SK-N-SH (cell line): ENCODE results near the gene AMMECR1. TPM values are rescaled to one million over a fixed set of nuclear protein-coding genes. Genes with fewer than 3 reads are reported as not detected.
A peak's percentile ranks its signal among the peaks of the same experiment; 100 is the strongest.

Experiments used
- CTCF ChIA-PET: fragments of 300-600, 350-600 bp; formaldehyde crosslinking; extraction: SDS; loops from one replicate; lab custom pipeline; 2021; lab: Yijun Ruan, JAX
- POLR2A ChIA-PET: fragments of 350-600 bp; sonication (Branson Sonifier 250); formaldehyde crosslinking; extraction: SDS; loops from one replicate; lab custom pipeline; 2020; ENCODE audit warnings: antibody characterized with exemption, inconsistent platforms; lab: Yijun Ruan, JAX
- DNase-seq: peaks from one replicate; pipeline ENCODE4 v3.0.0; 2012
- H2AFZ ChIP-seq: fragments of 200-600 bp; sonication (generic); 2 replicates; pipeline ENCODE4 v1.8.1; 2016; ENCODE audit warnings: antibody characterized with exemption, mild to moderate bottlenecking, low read depth
- H3F3A ChIP-seq: fragments of 200-600 bp; sonication (generic); replicated peaks from 2 replicates; pipeline ENCODE3; 2016; ENCODE audit warnings: antibody characterized with exemption, mild to moderate bottlenecking; ENCODE audit not compliant: insufficient read depth
- H3K27ac ChIP-seq, 2 experiments: fragments of 200-500 bp in 1 of 2; fragments of 200-600 bp in 1 of 2; sonication (Bioruptor generic) in 1 of 2; sonication (generic), shearing (Covaris generic) in 1 of 2; 2 replicates each; pipeline versions ENCODE4 v1.5.1 to v1.6.1; 2014 to 2016; ENCODE audit warnings: low read depth in 2 of 2, inconsistent platforms in 1 of 2, low read length in 1 of 2, mild to moderate bottlenecking in 1 of 2, mixed read lengths in 1 of 2
- H3K27me3 ChIP-seq: fragments of 200-600 bp; sonication (generic), shearing (Covaris generic); 2 replicates; pipeline ENCODE4 v1.6.1; 2016; ENCODE audit warnings: mixed run types; ENCODE audit not compliant: insufficient read depth
- H3K36me3 ChIP-seq, 2 experiments: fragments of 200-500 bp in 1 of 2; fragments of 200-600 bp in 1 of 2; sonication (Bioruptor generic) in 1 of 2; sonication (generic) in 1 of 2; replicated peaks in 1 of 2; 2 replicates each; pipeline versions ENCODE3 to v1.5.1; 2014 to 2016; ENCODE audit warnings: low read length in 1 of 2, mild to moderate bottlenecking in 1 of 2; ENCODE audit not compliant: insufficient read depth in 2 of 2, control insufficient read depth in 1 of 2
- H3K4me1 ChIP-seq, 2 experiments: fragments of 200-500 bp in 1 of 2; fragments of 200-600 bp in 1 of 2; sonication (Bioruptor generic) in 1 of 2; sonication (generic), shearing (Covaris generic) in 1 of 2; 2 replicates each; pipeline versions ENCODE4 v1.5.1 to v1.6.1; 2014 to 2016; ENCODE audit warnings: low read depth in 1 of 2, low read length in 1 of 2, mixed run types in 1 of 2; ENCODE audit not compliant: insufficient read depth in 2 of 2, control insufficient read depth in 1 of 2
- H3K4me2 ChIP-seq: fragments of 200-600 bp; sonication (generic), shearing (Covaris generic); 2 replicates; pipeline ENCODE4 v1.6.1; 2017; ENCODE audit warnings: mixed run types
- H3K4me3 ChIP-seq, 2 experiments: fragments of 200-500 bp in 1 of 2; fragments of 200-600 bp in 1 of 2; sonication (Bioruptor generic) in 1 of 2; sonication (generic), shearing (Covaris generic) in 1 of 2; 2 replicates each; pipeline versions ENCODE4 v1.5.1 to v1.8.1; 2014 to 2016; ENCODE audit warnings: low read depth in 2 of 2, inconsistent platforms in 1 of 2, low read length in 1 of 2, mild to moderate bottlenecking in 1 of 2, mixed read lengths in 1 of 2, moderate library complexity in 1 of 2
- H3K79me2 ChIP-seq: fragments of 200-600 bp; sonication (generic); 2 replicates; pipeline ENCODE4 v1.8.1; 2017; ENCODE audit warnings: mild to moderate bottlenecking; ENCODE audit not compliant: insufficient read depth
- H3K9ac ChIP-seq: fragments of 200-600 bp; sonication (generic); 2 replicates; pipeline ENCODE4 v1.6.1; 2017; ENCODE audit warnings: mixed run types
- H3K9me2 ChIP-seq: fragments of 200-600 bp; sonication (generic); 2 replicates; pipeline ENCODE4 v1.6.1; 2017; ENCODE audit warnings: mixed run types
- H3K9me3 ChIP-seq: fragments of 200-600 bp; sonication (generic); 2 replicates; pipeline ENCODE4 v1.6.1; 2017; ENCODE audit warnings: mixed run types, mild to moderate bottlenecking, moderate library complexity
- H4K20me1 ChIP-seq: fragments of 200-600 bp; sonication (generic); 2 replicates; pipeline ENCODE4 v1.6.1; 2017; ENCODE audit warnings: mild to moderate bottlenecking, mixed run types; ENCODE audit not compliant: insufficient read depth
- CHD2 ChIP-seq: fragments of 150-350 bp; IDR thresholded peaks from 2 replicates; pipeline ENCODE4 v1.6.1; 2018; ENCODE audit warnings: low read length; ENCODE audit not compliant: partially characterized antibody
- ELF1 ChIP-seq: IDR thresholded peaks from 2 replicates; pipeline ENCODE4 v1.4.0; 2012
- EP300 ChIP-seq, 2 experiments: IDR thresholded peaks; 2 replicates each; pipeline versions ENCODE4 v1.4.0 to v1.6.1; 2012; ENCODE audit warnings: borderline replicate concordance in 1 of 2, low read depth in 1 of 2, low read length in 1 of 2
- FOSL2 ChIP-seq: IDR thresholded peaks from 2 replicates; pipeline ENCODE4 v1.4.0; 2012; ENCODE audit warnings: low read depth, mild to moderate bottlenecking, moderate library complexity, borderline replicate concordance
- FOXM1 ChIP-seq: IDR thresholded peaks from 2 replicates; pipeline ENCODE4 v1.4.0; 2012; ENCODE audit warnings: low read depth, mild to moderate bottlenecking
- GABPA ChIP-seq: IDR thresholded peaks from 2 replicates; pipeline ENCODE4 v1.4.0; 2012; ENCODE audit warnings: low read depth, mild to moderate bottlenecking
- JUND ChIP-seq: IDR thresholded peaks from 2 replicates; pipeline ENCODE4 v1.4.0; 2012
- MEF2A ChIP-seq: IDR thresholded peaks from 2 replicates; pipeline ENCODE4 v1.4.0; 2012; ENCODE audit warnings: low read depth, borderline replicate concordance
- NFIC ChIP-seq: IDR thresholded peaks from 2 replicates; pipeline ENCODE4 v1.4.0; 2012; ENCODE audit warnings: borderline replicate concordance
- POLR2AphosphoS5 ChIP-seq: IDR thresholded peaks from 2 replicates; pipeline ENCODE4 v1.6.1; 2012; ENCODE audit warnings: low read depth, low read length
- RCOR1 ChIP-seq: fragments of 150-350 bp; IDR thresholded peaks from 2 replicates; pipeline ENCODE4 v1.6.1; 2017; ENCODE audit warnings: antibody characterized with exemption, low read length
- RFX5 ChIP-seq: IDR thresholded peaks from 2 replicates; pipeline ENCODE4 v1.6.1; 2012; ENCODE audit warnings: mild to moderate bottlenecking, improper control_type of control experiment, low read length
- SIN3A ChIP-seq: IDR thresholded peaks from 2 replicates; pipeline ENCODE4 v1.6.1; 2012; ENCODE audit warnings: low read depth, mild to moderate bottlenecking, low read length, moderate library complexity, borderline replicate concordance
- TCF12 ChIP-seq: IDR thresholded peaks from 2 replicates; pipeline ENCODE4 v1.4.0; 2012
- WGBS: methylation state at CpG from one replicate; pipeline ENCODE4 v1.1.6; 2017; ENCODE audit warnings: low lambda C conversion rate; 5-methylcytosine and 5-hydroxymethylcytosine counted together
- polyA plus RNA-seq, 3 experiments: library from polyadenylated mRNA; depleted of rRNA; stranded (reverse); fragments of >200 nt; gene quantifications; 2 replicates each; pipeline ENCODE4 v1.2.3, GENCODE V29; 2012
- TF ChIP-seq, protein P1 (sequence below): IDR thresholded peaks from 2 replicates; pipeline ENCODE4 v1.6.1; 2012; ENCODE audit warnings: mild to moderate bottlenecking, low read depth, low read length, moderate library complexity
- TF ChIP-seq, protein P2 (sequence below): IDR thresholded peaks from 2 replicates; pipeline ENCODE4 v1.4.0; 2012; ENCODE audit warnings: low read depth
- TF ChIP-seq, protein P3 (sequence below): fragments of 150-350 bp; IDR thresholded peaks from 2 replicates; pipeline ENCODE4 v1.6.1; 2016; ENCODE audit warnings: mild to moderate bottlenecking, low read depth, low read length
- TF ChIP-seq, protein P4 (sequence below): fragments of 150-350 bp; IDR thresholded peaks from 2 replicates; pipeline ENCODE4 v1.6.1; 2017; ENCODE audit warnings: antibody characterized with exemption, low read length, low read depth, borderline replicate concordance
- TF ChIP-seq, protein P5 (sequence below): IDR thresholded peaks from 2 replicates; pipeline ENCODE4 v1.4.0; 2012; ENCODE audit warnings: low read depth, borderline replicate concordance

Gene AMMECR1
- polyA plus RNA-seq, 1 of the 3 experiments (the other 2 are of a cell fraction) = 1.3 TPM

DNA sequence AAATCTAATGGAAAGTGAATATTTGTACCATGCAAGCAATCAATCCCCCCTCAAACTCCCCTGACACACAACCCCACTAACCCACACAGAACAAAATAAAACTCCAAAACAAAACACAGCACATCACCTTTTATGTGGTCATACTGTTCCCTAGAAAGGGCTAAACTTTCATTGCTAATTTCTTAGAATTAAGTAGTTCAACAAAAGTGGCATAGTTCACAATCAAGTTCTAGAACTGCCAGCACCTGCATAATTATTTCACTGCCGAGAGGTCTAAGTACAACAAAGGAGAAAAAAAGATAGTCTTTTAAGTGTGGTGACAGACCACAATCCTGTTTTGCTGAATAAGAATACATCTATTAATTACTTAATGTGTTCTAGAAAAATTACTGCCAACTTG, 58.8 kb downstream of the AMMECR1 start:
- no peaks in the 10 kb centered on the region for H3F3A ChIP-seq
- TF ChIP-seq RFX5 (no peak), ELF1 (no peak), MEF2A (no peak), POLR2AphosphoS5 (no peak), RCOR1 (no peak), EP300 (IDR thresholded peaks at IDR 0.05; ENCODE audit: borderline replicate concordance in 1 of 2, low read depth in 1 of 2, low read length in 1 of 2) (no peak), TCF12 (no peak), SIN3A (no peak)
- TF ChIP-seq, protein P1, sequence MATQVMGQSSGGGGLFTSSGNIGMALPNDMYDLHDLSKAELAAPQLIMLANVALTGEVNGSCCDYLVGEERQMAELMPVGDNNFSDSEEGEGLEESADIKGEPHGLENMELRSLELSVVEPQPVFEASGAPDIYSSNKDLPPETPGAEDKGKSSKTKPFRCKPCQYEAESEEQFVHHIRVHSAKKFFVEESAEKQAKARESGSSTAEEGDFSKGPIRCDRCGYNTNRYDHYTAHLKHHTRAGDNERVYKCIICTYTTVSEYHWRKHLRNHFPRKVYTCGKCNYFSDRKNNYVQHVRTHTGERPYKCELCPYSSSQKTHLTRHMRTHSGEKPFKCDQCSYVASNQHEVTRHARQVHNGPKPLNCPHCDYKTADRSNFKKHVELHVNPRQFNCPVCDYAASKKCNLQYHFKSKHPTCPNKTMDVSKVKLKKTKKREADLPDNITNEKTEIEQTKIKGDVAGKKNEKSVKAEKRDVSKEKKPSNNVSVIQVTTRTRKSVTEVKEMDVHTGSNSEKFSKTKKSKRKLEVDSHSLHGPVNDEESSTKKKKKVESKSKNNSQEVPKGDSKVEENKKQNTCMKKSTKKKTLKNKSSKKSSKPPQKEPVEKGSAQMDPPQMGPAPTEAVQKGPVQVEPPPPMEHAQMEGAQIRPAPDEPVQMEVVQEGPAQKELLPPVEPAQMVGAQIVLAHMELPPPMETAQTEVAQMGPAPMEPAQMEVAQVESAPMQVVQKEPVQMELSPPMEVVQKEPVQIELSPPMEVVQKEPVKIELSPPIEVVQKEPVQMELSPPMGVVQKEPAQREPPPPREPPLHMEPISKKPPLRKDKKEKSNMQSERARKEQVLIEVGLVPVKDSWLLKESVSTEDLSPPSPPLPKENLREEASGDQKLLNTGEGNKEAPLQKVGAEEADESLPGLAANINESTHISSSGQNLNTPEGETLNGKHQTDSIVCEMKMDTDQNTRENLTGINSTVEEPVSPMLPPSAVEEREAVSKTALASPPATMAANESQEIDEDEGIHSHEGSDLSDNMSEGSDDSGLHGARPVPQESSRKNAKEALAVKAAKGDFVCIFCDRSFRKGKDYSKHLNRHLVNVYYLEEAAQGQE = no peak
- TF ChIP-seq, protein P2, sequence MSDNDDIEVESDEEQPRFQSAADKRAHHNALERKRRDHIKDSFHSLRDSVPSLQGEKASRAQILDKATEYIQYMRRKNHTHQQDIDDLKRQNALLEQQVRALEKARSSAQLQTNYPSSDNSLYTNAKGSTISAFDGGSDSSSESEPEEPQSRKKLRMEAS = no peak
- POLR2A ChIA-PET = no interaction called here
- H4K20me1 ChIP-seq = no peaks in the 10 kb centered on the region
- H3K27ac ChIP-seq = no peak overlapping the region
- no peak overlapping the region for H3K4me2 ChIP-seq
- H3K36me3 ChIP-seq = no peaks in the 10 kb centered on the region
- no peaks in the 10 kb centered on the region for H3K27me3 ChIP-seq
- CTCF ChIA-PET = no interaction called here
- H3K79me2 ChIP-seq = no peaks in the 10 kb centered on the region; the same call in 1 of the 2 replicates
- 44% methylated on average over 1 of the region's 1 CpG for WGBS
- no peaks in the 10 kb centered on the region; a peak in 1 of 4 replicates for H3K4me1 ChIP-seq
- no peaks in the 10 kb centered on the region for H3K9me3 ChIP-seq
- H2AFZ ChIP-seq = no peak overlapping the region
- H3K9ac ChIP-seq = no peak overlapping the region
- no peaks in the 10 kb centered on the region for H3K9me2 ChIP-seq
- no peak overlapping the region for H3K4me3 ChIP-seq
- no peak for DNase-seq

DNA sequence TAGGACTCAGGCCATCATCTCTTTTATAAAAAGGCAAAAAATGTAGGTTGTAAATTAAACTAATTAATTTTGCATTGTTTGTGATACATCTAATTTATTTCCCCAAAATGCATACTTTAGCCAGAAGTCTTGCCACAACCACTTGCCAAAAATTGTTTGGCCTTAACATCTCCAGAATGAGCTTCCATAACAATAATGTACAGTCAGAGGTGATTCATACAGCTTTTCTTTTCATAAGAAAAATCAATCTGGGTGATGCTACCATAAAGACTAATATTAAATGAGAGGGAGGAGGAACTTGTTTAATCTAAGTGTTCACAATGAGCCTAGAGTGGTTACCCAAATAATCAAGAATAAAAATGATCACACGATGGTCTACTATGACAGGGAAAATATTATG, 59.3 kb downstream of the AMMECR1 start:
- Histone ChIP-seq H2AFZ (no peak overlapping the region), H3K4me3 (no peak overlapping the region), H3K4me2 (no peak overlapping the region), H3K4me1 (no peaks in the 10 kb centered on the region; a peak in 1 of 4 replicates), H3K9me2 (no peaks in the 10 kb centered on the region), H3K27me3 (no peaks in the 10 kb centered on the region)
- ChIA-PET POLR2A (no interaction called here), CTCF (no interaction called here)
- TF ChIP-seq CHD2 (no peak), EP300 (IDR thresholded peaks at IDR 0.05; ENCODE audit: borderline replicate concordance in 1 of 2, low read depth in 1 of 2, low read length in 1 of 2) (no peak), FOSL2 (peak; percentile 39; the same call in 1 of the 2 replicates), JUND (peak; percentile 32; the same call in 1 of the 2 replicates), TCF12 (0 out of 2 replicates have a peak, but pooled peaks have one; percentile 7), FOXM1 (no peak), NFIC (0 out of 2 replicates have a peak, but pooled peaks have one; percentile 10), GABPA (no peak)
- TF ChIP-seq, protein P3, sequence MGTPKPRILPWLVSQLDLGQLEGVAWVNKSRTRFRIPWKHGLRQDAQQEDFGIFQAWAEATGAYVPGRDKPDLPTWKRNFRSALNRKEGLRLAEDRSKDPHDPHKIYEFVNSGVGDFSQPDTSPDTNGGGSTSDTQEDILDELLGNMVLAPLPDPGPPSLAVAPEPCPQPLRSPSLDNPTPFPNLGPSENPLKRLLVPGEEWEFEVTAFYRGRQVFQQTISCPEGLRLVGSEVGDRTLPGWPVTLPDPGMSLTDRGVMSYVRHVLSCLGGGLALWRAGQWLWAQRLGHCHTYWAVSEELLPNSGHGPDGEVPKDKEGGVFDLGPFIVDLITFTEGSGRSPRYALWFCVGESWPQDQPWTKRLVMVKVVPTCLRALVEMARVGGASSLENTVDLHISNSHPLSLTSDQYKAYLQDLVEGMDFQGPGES = no peak
- TF ChIP-seq, protein P4, sequence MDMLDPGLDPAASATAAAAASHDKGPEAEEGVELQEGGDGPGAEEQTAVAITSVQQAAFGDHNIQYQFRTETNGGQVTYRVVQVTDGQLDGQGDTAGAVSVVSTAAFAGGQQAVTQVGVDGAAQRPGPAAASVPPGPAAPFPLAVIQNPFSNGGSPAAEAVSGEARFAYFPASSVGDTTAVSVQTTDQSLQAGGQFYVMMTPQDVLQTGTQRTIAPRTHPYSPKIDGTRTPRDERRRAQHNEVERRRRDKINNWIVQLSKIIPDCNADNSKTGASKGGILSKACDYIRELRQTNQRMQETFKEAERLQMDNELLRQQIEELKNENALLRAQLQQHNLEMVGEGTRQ = no peak
- TF ChIP-seq, protein P5, sequence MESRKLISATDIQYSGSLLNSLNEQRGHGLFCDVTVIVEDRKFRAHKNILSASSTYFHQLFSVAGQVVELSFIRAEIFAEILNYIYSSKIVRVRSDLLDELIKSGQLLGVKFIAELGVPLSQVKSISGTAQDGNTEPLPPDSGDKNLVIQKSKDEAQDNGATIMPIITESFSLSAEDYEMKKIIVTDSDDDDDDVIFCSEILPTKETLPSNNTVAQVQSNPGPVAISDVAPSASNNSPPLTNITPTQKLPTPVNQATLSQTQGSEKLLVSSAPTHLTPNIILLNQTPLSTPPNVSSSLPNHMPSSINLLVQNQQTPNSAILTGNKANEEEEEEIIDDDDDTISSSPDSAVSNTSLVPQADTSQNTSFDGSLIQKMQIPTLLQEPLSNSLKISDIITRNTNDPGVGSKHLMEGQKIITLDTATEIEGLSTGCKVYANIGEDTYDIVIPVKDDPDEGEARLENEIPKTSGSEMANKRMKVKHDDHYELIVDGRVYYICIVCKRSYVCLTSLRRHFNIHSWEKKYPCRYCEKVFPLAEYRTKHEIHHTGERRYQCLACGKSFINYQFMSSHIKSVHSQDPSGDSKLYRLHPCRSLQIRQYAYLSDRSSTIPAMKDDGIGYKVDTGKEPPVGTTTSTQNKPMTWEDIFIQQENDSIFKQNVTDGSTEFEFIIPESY = no peak
- TF ChIP-seq, all 33 proteins: peak for 4
- Histone ChIP-seq H3K79me2 (no peaks in the 10 kb centered on the region; the same call in 1 of the 2 replicates), H3K36me3 (no peaks in the 10 kb centered on the region), H3K9me3 (no peaks in the 10 kb centered on the region), H3F3A (no peaks in the 10 kb centered on the region), H3K27ac (no peak overlapping the region), H3K9ac (no peak overlapping the region), H4K20me1 (no peaks in the 10 kb centered on the region)
- DNase-seq = no peak
- 25% methylated on average over 1 of the region's 1 CpG for WGBS
